Measurements from ENCODE around the gene DDT. TPM values are rescaled to one million over a fixed set of nuclear protein-coding genes. Genes with fewer than 3 reads are reported as not detected.
"Not testable (repeated sequence)": the region's sequence is repeated elsewhere in the genome, so short reads cannot be mapped to it uniquely, and the experiment has no call there.

The DDT gene
- total RNA-seq, 4 donors from 2014 or later = 93.2 to 142 (median 111) TPM

DNA sequence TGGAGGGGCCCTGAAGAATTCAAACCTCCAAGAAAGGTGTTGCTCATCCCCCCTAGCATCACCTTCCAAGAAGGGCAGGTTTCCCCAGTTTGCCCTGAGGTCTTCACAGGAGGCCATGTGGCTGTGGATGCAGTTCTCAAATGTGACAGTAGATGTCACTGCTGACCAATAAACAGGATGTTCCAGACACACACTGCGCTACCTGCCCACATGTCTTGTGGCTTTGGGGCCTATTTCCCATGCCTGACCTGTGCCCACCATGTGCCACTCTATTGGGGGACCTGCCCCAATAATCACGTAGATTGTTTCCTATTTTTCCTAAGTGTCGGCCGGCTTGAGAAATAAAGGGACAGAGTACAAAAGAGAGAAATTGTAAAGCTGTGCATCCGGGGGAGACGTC is 10.2 kb upstream of the DDT start:
- intact Hi-C loops (cut with DNase I) = no loop called here
- Histone ChIP-seq H3K4me3 (no peak overlapping the region), H3K9me3 (no peaks in the 10 kb centered on the region), H3K27me3 (no peaks in the 10 kb centered on the region), H3K36me3 (no peaks in the 10 kb centered on the region), H3K27ac (no peak overlapping the region), H3K4me1 (no peaks in the 10 kb centered on the region)
- no peak for DNase-seq
- no CpG with 5 or more reads among the region's 6 CpGs for WGBS, 2 donors
- TF ChIP-seq, protein P1, sequence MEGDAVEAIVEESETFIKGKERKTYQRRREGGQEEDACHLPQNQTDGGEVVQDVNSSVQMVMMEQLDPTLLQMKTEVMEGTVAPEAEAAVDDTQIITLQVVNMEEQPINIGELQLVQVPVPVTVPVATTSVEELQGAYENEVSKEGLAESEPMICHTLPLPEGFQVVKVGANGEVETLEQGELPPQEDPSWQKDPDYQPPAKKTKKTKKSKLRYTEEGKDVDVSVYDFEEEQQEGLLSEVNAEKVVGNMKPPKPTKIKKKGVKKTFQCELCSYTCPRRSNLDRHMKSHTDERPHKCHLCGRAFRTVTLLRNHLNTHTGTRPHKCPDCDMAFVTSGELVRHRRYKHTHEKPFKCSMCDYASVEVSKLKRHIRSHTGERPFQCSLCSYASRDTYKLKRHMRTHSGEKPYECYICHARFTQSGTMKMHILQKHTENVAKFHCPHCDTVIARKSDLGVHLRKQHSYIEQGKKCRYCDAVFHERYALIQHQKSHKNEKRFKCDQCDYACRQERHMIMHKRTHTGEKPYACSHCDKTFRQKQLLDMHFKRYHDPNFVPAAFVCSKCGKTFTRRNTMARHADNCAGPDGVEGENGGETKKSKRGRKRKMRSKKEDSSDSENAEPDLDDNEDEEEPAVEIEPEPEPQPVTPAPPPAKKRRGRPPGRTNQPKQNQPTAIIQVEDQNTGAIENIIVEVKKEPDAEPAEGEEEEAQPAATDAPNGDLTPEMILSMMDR (IDR thresholded peaks at IDR 0.05) = peak in 3 of 6 experiments; percentile 16 to 28 (median 25)
- no peak for TF ChIP-seq POLR2A (IDR thresholded peaks at IDR 0.05)

DNA sequence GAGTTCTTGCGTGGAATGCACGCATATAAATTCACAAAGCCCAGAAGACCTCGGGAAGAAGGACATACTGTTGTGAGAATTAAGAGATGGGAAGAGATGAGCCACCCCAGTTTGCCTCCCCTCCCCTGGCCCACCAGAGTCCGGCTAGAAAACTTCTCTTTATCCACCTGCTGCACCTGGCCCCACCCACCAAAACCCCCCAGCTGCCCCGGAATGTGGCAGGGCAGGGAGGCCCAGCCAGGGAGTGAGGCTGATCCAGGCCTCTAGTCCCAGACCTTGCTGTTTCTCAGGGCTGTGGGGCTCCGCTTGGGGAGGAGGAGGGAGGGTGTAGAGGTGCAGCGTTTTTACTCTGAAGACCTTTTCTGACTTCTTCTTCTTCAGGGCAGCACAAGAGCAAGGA is 6.3 kb upstream of the DDT start:
- H3K36me3 ChIP-seq; DNase-seq; H3K4me1 ChIP-seq; intact Hi-C loops (cut with DNase I); H3K27ac ChIP-seq; H3K4me3 ChIP-seq; H3K27me3 ChIP-seq; H3K9me3 ChIP-seq: not testable (repeated sequence)
- WGBS, 2 donors = no CpG with 5 or more reads among the region's 7 CpGs

DNA sequence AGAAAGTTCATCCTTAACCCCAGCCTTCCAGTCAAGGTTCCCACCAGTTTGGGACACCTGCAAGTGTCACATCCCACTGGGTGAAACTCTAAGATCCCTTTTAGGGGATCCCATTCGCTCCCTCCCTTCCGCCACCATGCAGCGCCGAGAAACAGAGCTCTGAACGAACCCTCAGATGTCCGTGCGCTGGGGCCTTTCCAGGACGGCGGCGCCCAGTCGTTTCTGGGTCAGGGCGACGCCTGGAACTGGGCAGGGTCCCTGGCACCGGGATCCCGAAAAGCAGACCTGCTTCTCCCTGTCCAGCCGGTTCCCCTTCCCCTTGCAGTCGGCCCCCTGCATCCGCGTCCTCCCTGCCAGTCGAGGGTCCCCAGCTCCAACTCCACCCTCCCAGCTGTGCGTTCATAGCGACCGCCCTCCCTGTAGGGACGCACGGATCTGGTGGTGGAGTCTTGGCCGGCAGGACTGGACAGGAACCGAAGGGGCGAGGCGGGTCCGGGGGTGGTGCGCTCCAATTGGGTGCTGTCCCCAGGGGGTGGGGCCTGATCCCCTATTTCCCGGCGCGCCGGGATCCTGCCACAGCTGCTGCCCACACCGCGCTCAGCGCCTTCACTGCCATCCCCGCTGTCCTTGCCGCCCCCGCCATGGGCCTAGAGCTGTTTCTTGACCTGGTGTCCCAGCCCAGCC is 5.5 kb upstream of the DDT start, which contains the start of gene GSTT2:
Gene GSTT2, plus strand, starts transcription at position 578 of the 684 bp plus-strand sequence.
- no CpG with 5 or more reads among the region's 41 CpGs for WGBS, 2 donors
- H3K36me3 ChIP-seq, H3K4me1 ChIP-seq: not testable (repeated sequence)

DNA sequence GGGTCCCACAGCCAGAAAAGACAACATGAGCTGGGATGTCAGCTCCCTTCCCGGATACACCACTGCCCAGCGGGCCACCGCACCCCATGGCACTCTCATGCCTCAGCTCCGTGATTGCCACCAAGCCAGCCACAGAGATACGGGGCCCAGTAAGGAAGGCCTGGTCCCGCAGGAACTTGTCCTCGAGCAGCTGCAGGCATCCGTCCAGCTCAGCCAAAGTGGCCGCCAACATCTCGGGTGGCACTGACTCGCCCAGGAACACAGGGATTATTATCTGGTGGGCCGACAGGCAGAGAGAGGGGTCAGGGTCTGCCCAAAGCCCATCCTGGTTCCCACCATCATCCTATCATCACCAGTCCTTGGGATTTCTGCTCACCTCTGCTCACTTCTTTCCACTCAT is 3.1 kb upstream of the DDT start:
- H3K27me3 ChIP-seq; intact Hi-C loops (cut with DNase I); H3K4me3 ChIP-seq; H3K36me3 ChIP-seq; H3K27ac ChIP-seq; H3K4me1 ChIP-seq; DNase-seq; H3K9me3 ChIP-seq: not testable (repeated sequence)
- WGBS, 2 donors = no CpG with 5 or more reads among the region's 12 CpGs

More for the DNA sequence above, 5.5 kb upstream of the DDT start, which contains the start of gene GSTT2:
- DNase-seq; H3K27me3 ChIP-seq; H3K4me3 ChIP-seq; H3K27ac ChIP-seq; H3K9me3 ChIP-seq; intact Hi-C loops (cut with DNase I): not testable (repeated sequence)

DNA sequence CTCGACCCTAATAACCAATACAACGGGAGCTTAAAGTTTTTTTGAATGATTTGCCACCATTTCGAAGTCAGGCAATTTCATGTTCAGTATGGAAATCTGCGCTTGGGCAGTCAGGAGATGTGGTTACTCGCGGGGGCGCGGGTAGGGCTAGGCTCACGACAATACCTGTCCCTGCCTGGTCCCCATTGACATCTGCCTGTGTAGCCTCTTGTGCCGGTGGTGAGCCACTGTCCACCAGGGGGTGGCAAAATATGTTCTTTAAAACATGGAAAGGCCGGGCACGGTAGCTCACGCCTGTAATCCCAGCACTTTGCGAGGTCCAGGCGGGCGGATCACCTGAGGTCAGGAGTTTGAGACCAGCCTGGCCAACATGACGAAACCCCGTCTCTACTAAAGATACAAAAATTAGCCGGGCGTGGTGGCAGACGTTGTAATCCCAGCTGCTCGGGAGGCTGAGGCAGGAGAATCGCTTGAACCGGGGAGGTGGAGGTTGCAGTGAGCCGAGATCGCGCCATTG is 653 bp upstream of the DDT start:
- intact Hi-C loops (cut with DNase I) = loop anchor here (5.0 kb wide), 1 partner anchor 48 kb away; no protein-coding TSS in a partner anchor

DNA sequence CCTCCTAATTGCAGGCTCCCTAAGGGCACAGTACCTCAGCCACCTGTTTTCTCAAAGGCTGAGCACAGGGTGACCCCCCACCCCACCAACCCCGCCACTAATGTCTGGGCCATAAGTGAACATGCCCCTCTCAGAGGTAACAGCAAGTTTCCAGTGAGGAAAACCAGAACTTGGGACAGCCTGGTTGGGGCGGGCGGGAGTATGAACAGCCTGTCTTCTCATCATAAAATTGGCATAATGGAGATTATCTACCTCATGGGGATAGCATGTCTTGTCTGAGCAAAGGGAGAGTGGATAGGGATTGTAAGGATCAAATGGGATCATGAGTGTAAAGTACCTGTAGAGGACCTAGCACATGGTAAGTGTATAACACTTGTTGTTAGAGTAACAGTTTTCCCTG is 2.3 kb downstream of the DDT start:
- H3K27me3 ChIP-seq, H3K4me3 ChIP-seq, H3K27ac ChIP-seq, H3K9me3 ChIP-seq, DNase-seq: not testable (repeated sequence)
- Histone ChIP-seq H3K36me3 (peaks cover 5 to 30% (median 7%) of the 10 kb centered on the region in 3 donors), H3K4me1 (peaks cover 0 to 26% (median 0%) of the 10 kb centered on the region in 3 donors)
- intact Hi-C loops (cut with DNase I) = loop anchor here (5.0 kb wide), 1 partner anchor 45 kb away; no protein-coding TSS in a partner anchor
- WGBS, 2 donors = 89% methylated on average over 2 of the region's 3 CpGs; no CpG with 5 or more reads in 1 of the 2 donors

More for the DNA sequence above, 653 bp upstream of the DDT start:
- not testable (repeated sequence) for DNase-seq, H3K9me3 ChIP-seq, H3K27ac ChIP-seq, H3K27me3 ChIP-seq, H3K4me3 ChIP-seq
- Histone ChIP-seq H3K4me1 (peaks cover 0 to 17% (median 0%) of the 10 kb centered on the region in 3 donors), H3K36me3 (peaks cover 5 to 21% (median 7%) of the 10 kb centered on the region in 3 donors)
- WGBS, 2 donors = no CpG with 5 or more reads among the region's 27 CpGs

DNA sequence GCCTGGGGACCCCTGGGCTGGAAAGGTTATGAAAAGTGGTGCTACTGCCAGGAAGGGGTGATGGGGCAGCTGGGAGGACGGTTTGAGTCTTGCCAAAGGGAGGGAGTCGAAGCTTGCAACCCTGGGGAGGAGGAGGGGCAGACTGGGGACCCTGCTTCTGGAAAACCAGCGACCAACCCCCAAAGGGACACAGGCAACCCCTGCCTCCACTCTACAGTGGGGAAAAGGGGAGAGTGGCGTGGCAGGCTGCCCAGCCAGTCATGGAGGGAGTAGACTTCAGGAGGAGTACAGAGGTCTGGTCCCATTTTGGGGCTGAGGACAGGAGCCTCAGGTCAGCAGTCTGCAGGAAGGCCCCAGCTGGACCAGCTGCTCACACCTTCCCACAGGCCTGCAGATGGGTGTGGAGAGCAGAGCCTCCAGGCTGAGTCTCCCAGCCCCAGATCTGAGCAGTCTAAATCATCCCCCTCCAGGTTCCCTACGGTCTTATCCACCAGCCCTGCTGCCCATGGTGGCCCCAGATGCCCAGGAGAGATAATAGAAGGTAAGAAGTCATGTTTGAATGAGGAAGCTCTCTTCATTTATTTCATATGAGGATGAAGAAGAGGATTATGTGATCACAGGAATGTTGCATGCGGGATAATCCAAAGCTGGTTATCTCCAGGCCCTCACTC is 3.3 kb downstream of the DDT start:
- H3K27ac ChIP-seq = no peak overlapping the region
- H3K9me3 ChIP-seq = no peaks in the 10 kb centered on the region
- H3K4me1 ChIP-seq = peaks cover 0 to 26% (median 0%) of the 10 kb centered on the region in 3 donors
- no peak for DNase-seq
- TF ChIP-seq POLR2A (IDR thresholded peaks at IDR 0.05) = no peak
- TF ChIP-seq, protein P1 (IDR thresholded peaks at IDR 0.05) = no peak
- H3K27me3 ChIP-seq = no peaks in the 10 kb centered on the region
- 75 to 94% methylated on average over 2 to 3 of the region's 6 CpGs for WGBS, 2 donors
- H3K4me3 ChIP-seq = no peak overlapping the region
- intact Hi-C loops (cut with DNase I) = loop anchor here (5.0 kb wide), 1 partner anchor 44 kb away; no protein-coding TSS in a partner anchor
- H3K36me3 ChIP-seq = peaks cover 5 to 30% (median 7%) of the 10 kb centered on the region in 3 donors
